Mesenchymal stem cell (in vitro differentiated cells and primary cell): Measurements from ENCODE around the gene ITPRID2.

Experiments used
- DNase-seq: peaks from one replicate; pipeline ENCODE4 v3.0.0-alpha.2; 2013
- H2AFZ ChIP-seq: one replicate; pipeline ENCODE4 v1.6.1; 2013; ENCODE audit warnings: low read depth, mild to moderate bottlenecking, control low read depth, inconsistent platforms, low read length, moderate library complexity
- H2AK5ac ChIP-seq: 2 replicates; pipeline ENCODE4 v1.6.1; 2013; ENCODE audit warnings: low read length, moderate library complexity, mild to moderate bottlenecking, inconsistent platforms; ENCODE audit not compliant: severe bottlenecking
- H2BK120ac ChIP-seq: one replicate; pipeline ENCODE4 v1.6.1; 2013; ENCODE audit warnings: low read depth, mild to moderate bottlenecking, inconsistent platforms, low read length, moderate library complexity
- H2BK12ac ChIP-seq, 2 experiments: one replicate each; pipeline ENCODE4 v1.6.1; 2013; ENCODE audit warnings: inconsistent platforms in 2 of 2, low read length in 2 of 2, mild to moderate bottlenecking in 2 of 2, moderate library complexity in 2 of 2, control low read depth in 1 of 2
- H2BK15ac ChIP-seq: one replicate; pipeline ENCODE4 v1.6.1; 2013; ENCODE audit warnings: mild to moderate bottlenecking, low read depth, inconsistent platforms; ENCODE audit not compliant: poor library complexity, severe bottlenecking
- H2BK5ac ChIP-seq: 2 replicates; pipeline ENCODE4 v1.6.1; 2013; ENCODE audit warnings: low read depth, mild to moderate bottlenecking, low read length, control low read depth, inconsistent platforms; ENCODE audit not compliant: poor library complexity, severe bottlenecking
- H3K14ac ChIP-seq, 2 experiments: one replicate each; pipeline ENCODE4 v1.6.1; 2013; ENCODE audit warnings: inconsistent platforms in 2 of 2, low read length in 2 of 2, control low read depth in 1 of 2, mild to moderate bottlenecking in 1 of 2, moderate library complexity in 1 of 2
- H3K18ac ChIP-seq, 2 experiments: one replicate each; pipeline ENCODE4 v1.6.1; 2013; ENCODE audit warnings: inconsistent platforms in 2 of 2, low read length in 2 of 2, control low read depth in 1 of 2, low read depth in 1 of 2, mild to moderate bottlenecking in 1 of 2
- H3K23ac ChIP-seq, 2 experiments: one replicate each; pipeline ENCODE4 v1.6.1; 2013; ENCODE audit warnings: inconsistent platforms in 2 of 2, low read length in 2 of 2, mild to moderate bottlenecking in 2 of 2, moderate library complexity in 2 of 2, control low read depth in 1 of 2
- H3K27ac ChIP-seq: 2 replicates; pipeline ENCODE4 v1.5.1; 2013; ENCODE audit warnings: mild to moderate bottlenecking, moderate library complexity, low read length, control low read depth, inconsistent platforms; ENCODE audit not compliant: poor library complexity, severe bottlenecking
- H3K27me3 ChIP-seq, 2 experiments: 2 replicates each; pipeline versions ENCODE4 v1.6.1 to v1.7.0; 2013; ENCODE audit warnings: low read length in 2 of 2, mild to moderate bottlenecking in 2 of 2, moderate library complexity in 2 of 2, control low read depth in 1 of 2, inconsistent platforms in 1 of 2; ENCODE audit not compliant: control insufficient read depth in 1 of 2, insufficient read depth in 1 of 2
- H3K36me3 ChIP-seq, 2 experiments: 2 replicates each; pipeline versions ENCODE4 v1.6.1 to v1.7.0; 2013; ENCODE audit warnings: low read length in 2 of 2, control low read depth in 1 of 2, inconsistent platforms in 1 of 2, low read depth in 1 of 2, mild to moderate bottlenecking in 1 of 2; ENCODE audit not compliant: insufficient read depth in 2 of 2, control insufficient read depth in 1 of 2
- H3K4ac ChIP-seq, 2 experiments: one replicate each; pipeline ENCODE4 v1.6.1; 2013; ENCODE audit warnings: inconsistent platforms in 2 of 2, low read length in 2 of 2, mild to moderate bottlenecking in 2 of 2, moderate library complexity in 2 of 2, control low read depth in 1 of 2, low read depth in 1 of 2
- H3K4me1 ChIP-seq: 2 replicates; pipeline ENCODE4 v1.6.1; 2013; ENCODE audit warnings: low read depth, low read length, control low read depth; ENCODE audit not compliant: control insufficient read depth, insufficient read depth
- H3K4me2 ChIP-seq: 2 replicates; pipeline ENCODE4 v1.6.1; 2013; ENCODE audit warnings: low read length, mild to moderate bottlenecking, inconsistent platforms; ENCODE audit not compliant: poor library complexity, severe bottlenecking
- H3K4me3 ChIP-seq, 2 experiments: 2 replicates each; pipeline versions ENCODE4 v1.5.1 to v1.7.0; 2013; ENCODE audit warnings: low read length in 2 of 2, mild to moderate bottlenecking in 2 of 2, control low read depth in 1 of 2, low read depth in 1 of 2; ENCODE audit not compliant: insufficient read depth in 1 of 2
- H3K79me1 ChIP-seq: replicated peaks from 2 replicates; pipeline ENCODE4 v1.6.1; 2013; ENCODE audit warnings: mild to moderate bottlenecking, control low read depth, low read length, inconsistent platforms; ENCODE audit not compliant: poor library complexity, severe bottlenecking
- H3K9ac ChIP-seq: 2 replicates; pipeline ENCODE4 v1.7.0; 2013; ENCODE audit warnings: mild to moderate bottlenecking, low read length, moderate library complexity
- H3K9me3 ChIP-seq: 2 replicates; pipeline ENCODE4 v1.7.0; 2013; ENCODE audit warnings: mild to moderate bottlenecking, low read length; ENCODE audit not compliant: control insufficient read depth
- H4K8ac ChIP-seq: one replicate; pipeline ENCODE4 v1.6.1; 2013; ENCODE audit warnings: inconsistent platforms, mild to moderate bottlenecking, low read length, moderate library complexity
- H4K91ac ChIP-seq: one replicate; pipeline ENCODE4 v1.6.1; 2013; ENCODE audit warnings: mild to moderate bottlenecking, low read length, inconsistent platforms
- WGBS: methylation state at CpG from one replicate; pipeline ENCODE4 v1.1.7; 2013; ENCODE audit warnings: mixed read lengths; 5-methylcytosine and 5-hydroxymethylcytosine counted together

The ITPRID2 gene

GRCh38 chr2:181847198-181847556 is 44.4 kb upstream of the ITPRID2 start:
- Histone ChIP-seq H3K9ac (no peak overlapping the region), H2AK5ac (no peak overlapping the region), H3K27ac (no peak overlapping the region), H3K4me1 (no peaks in the 10 kb centered on the region), H3K14ac (no peak overlapping the region), H4K8ac (no peak overlapping the region), H4K91ac (no peak overlapping the region), H3K36me3 (no peaks in the 10 kb centered on the region), H3K4ac (no peak overlapping the region), H2BK120ac (no peak overlapping the region), H3K27me3 (no peaks in the 10 kb centered on the region), H2BK12ac (no peak overlapping the region), H3K23ac (no peak overlapping the region), H2AFZ (no peak overlapping the region), H3K18ac (no peak overlapping the region), H2BK15ac (no peak overlapping the region), H2BK5ac (no peak overlapping the region), H3K79me1 (no peaks in the 10 kb centered on the region), H3K4me2 (no peak overlapping the region), H3K9me3 (no peaks in the 10 kb centered on the region), H3K4me3 (no peak overlapping the region)
- DNase-seq, result no peak

GRCh38 chr2:181847702-181848101 is 43.8 kb upstream of the ITPRID2 start:
- no peaks in the 10 kb centered on the region for H3K27me3 ChIP-seq
- H3K4ac ChIP-seq, result no peak overlapping the region
- no peak overlapping the region for H3K9ac ChIP-seq
- no peak overlapping the region for H3K27ac ChIP-seq
- WGBS, result no CpG with 5 or more reads among the region's 2 CpGs
- H3K79me1 ChIP-seq, result no peaks in the 10 kb centered on the region
- H2BK15ac ChIP-seq, result no peak overlapping the region
- H2BK5ac ChIP-seq, result no peak overlapping the region
- no peak overlapping the region for H2BK12ac ChIP-seq
- no peaks in the 10 kb centered on the region for H3K4me1 ChIP-seq
- no peak overlapping the region for H3K4me3 ChIP-seq
- H3K36me3 ChIP-seq, result no peaks in the 10 kb centered on the region
- H4K8ac ChIP-seq, result no peak overlapping the region
- H2BK120ac ChIP-seq, result no peak overlapping the region
- no peak overlapping the region for H3K4me2 ChIP-seq
- no peak overlapping the region for H2AK5ac ChIP-seq
- H3K18ac ChIP-seq, result no peak overlapping the region
- no peak for DNase-seq
- H4K91ac ChIP-seq, result no peak overlapping the region
- no peak overlapping the region for H3K23ac ChIP-seq
- no peak overlapping the region for H2AFZ ChIP-seq
- H3K14ac ChIP-seq, result no peak overlapping the region
- H3K9me3 ChIP-seq, result no peaks in the 10 kb centered on the region

GRCh38 chr2:181848261-181848886 is 43.2 kb upstream of the ITPRID2 start:
- Histone ChIP-seq H2BK12ac (no peak overlapping the region), H3K4me1 (no peaks in the 10 kb centered on the region), H4K91ac (no peak overlapping the region), H3K27me3 (no peaks in the 10 kb centered on the region), H3K79me1 (no peaks in the 10 kb centered on the region), H3K9ac (no peak overlapping the region), H3K4me3 (no peak overlapping the region), H2BK120ac (no peak overlapping the region), H3K23ac (no peak overlapping the region), H3K4ac (no peak overlapping the region), H2BK15ac (no peak overlapping the region), H3K27ac (no peak overlapping the region), H2AK5ac (no peak overlapping the region), H2AFZ (no peak overlapping the region), H3K18ac (no peak overlapping the region), H3K14ac (no peak overlapping the region), H3K4me2 (no peak overlapping the region), H2BK5ac (no peak overlapping the region), H4K8ac (no peak overlapping the region), H3K9me3 (no peaks in the 10 kb centered on the region), H3K36me3 (no peaks in the 10 kb centered on the region)
- no peak for DNase-seq
- 62% methylated on average over 3 of the region's 3 CpGs for WGBS

DNA sequence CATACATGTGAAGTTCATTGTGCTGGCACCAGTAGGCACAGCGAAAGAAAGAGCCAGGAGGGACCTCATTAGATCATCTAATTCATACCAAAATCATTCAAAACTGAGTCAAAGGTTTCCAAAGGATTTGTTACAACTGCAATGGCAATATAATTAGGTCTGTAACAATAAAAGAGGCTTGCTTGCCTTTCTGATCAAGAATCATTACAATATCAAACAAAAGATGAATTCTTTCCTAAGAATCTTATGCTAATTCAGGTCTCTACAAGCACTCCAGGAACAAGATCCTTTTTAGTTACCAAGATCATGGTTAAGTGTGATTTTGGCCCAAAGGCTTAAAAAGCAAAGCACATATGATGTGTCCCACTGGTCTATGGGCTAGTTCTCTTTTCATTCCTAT is 41.9 kb upstream of the ITPRID2 start:
- no peak overlapping the region for H2AK5ac ChIP-seq
- H2BK12ac ChIP-seq, result no peak overlapping the region
- H3K9me3 ChIP-seq, result no peaks in the 10 kb centered on the region
- H2AFZ ChIP-seq, result no peak overlapping the region
- no peak overlapping the region for H3K14ac ChIP-seq
- H3K4me3 ChIP-seq, result no peak overlapping the region
- H3K4me1 ChIP-seq, result no peaks in the 10 kb centered on the region
- H3K23ac ChIP-seq, result no peak overlapping the region
- WGBS, result 100% methylated on average over 1 of the region's 1 CpG
- no peak overlapping the region for H3K4me2 ChIP-seq
- H3K4ac ChIP-seq, result no peak overlapping the region
- H3K18ac ChIP-seq, result no peak overlapping the region
- H4K8ac ChIP-seq, result no peak overlapping the region
- H2BK120ac ChIP-seq, result no peak overlapping the region
- no peak overlapping the region for H2BK5ac ChIP-seq
- H3K27ac ChIP-seq, result no peak overlapping the region
- no peaks in the 10 kb centered on the region for H3K36me3 ChIP-seq
- H4K91ac ChIP-seq, result no peak overlapping the region
- no peaks in the 10 kb centered on the region for H3K27me3 ChIP-seq
- DNase-seq, result no peak
- H2BK15ac ChIP-seq, result no peak overlapping the region
- no peak overlapping the region for H3K9ac ChIP-seq
- no peaks in the 10 kb centered on the region for H3K79me1 ChIP-seq
